DND-41 (cell line): Measurements from ENCODE around the gene EHMT1.

ENCODE experiments used
- CTCF ChIP-seq: IDR thresholded peaks from 2 replicates; pipeline ENCODE4 v1.5.1; 2012; ENCODE audit warnings: borderline replicate concordance, low read length, moderate library complexity, mild to moderate bottlenecking; ENCODE audit not compliant: poor library complexity, severe bottlenecking; ENCODE audit errors: extremely low read depth
- EZH2 ChIP-seq: IDR thresholded peaks from 3 replicates; pipeline ENCODE4 v1.6.1; 2012; ENCODE audit warnings: borderline replicate concordance, low read depth, mild to moderate bottlenecking, moderate library complexity, low read length, inconsistent platforms; ENCODE audit not compliant: severe bottlenecking

GRCh38 chr9:137650779-137651178 lies 32.0 kb downstream of the EHMT1 start:
- TF ChIP-seq CTCF (no peak), EZH2 (no peak)
